A673 (cell line): Measurements from ENCODE around the gene PCBD2.

Experiments
- CTCF ChIP-seq: fragments of 300-800, 200-600 bp; sonication (generic); conservative IDR thresholded peaks from 2 replicates; pipeline ENCODE4 v1.5.1; 2017; ENCODE audit warnings: low read depth, mild to moderate bottlenecking, antibody characterized with exemption, low read length, moderate library complexity, mixed read lengths
- EZH2 ChIP-seq: fragments of 200-600 bp; sonication (generic); IDR thresholded peaks from 2 replicates; pipeline ENCODE4 v1.6.1; 2017; ENCODE audit warnings: borderline replicate concordance, low read depth, mild to moderate bottlenecking, mixed read lengths, antibody characterized with exemption, low read length; ENCODE audit not compliant: poor library complexity, severe bottlenecking

- TF ChIP-seq CTCF (no peak), EZH2 (no peak)
Measured at GRCh38 chr5:134939500-134939899, 34.6 kb downstream of the PCBD2 start.
